C4-2B (cell line): ENCODE measurements around the gene CNTNAP5.

Experiments
- CTCF ChIP-seq: fragments of 450-650 bp; conservative IDR thresholded peaks from 2 replicates; pipeline ENCODE4 v1.5.1; 2017; ENCODE audit warnings: mild to moderate bottlenecking
- ZFX ChIP-seq: fragments of 450-650 bp; IDR thresholded peaks from 2 replicates; pipeline ENCODE4 v1.6.1; 2017

- TF ChIP-seq CTCF = no peak
- no peak for TF ChIP-seq ZFX
Measured at GRCh38 chr2:124547700-124548099, 522.6 kb downstream of the CNTNAP5 start.
